Left renal pelvis (tissue), 4 donors: Measurements from ENCODE around the gene B3GALNT2. TPM values are rescaled to one million over a fixed set of nuclear protein-coding genes. Genes with fewer than 3 reads are reported as not detected.

Experiments
- DNase-seq, 4 donors: peaks; one replicate each; pipeline ENCODE4 v3.0.0-alpha.2; 2013; ENCODE audit warnings: low read depth in 4 of 4, low spot score in 3 of 4
- polyA plus RNA-seq, 4 donors: library from polyadenylated mRNA; unstranded; fragments of 120-200 nt; gene quantifications; one replicate each; pipeline ENCODE4 v1.2.1, GENCODE V29; 2013; ENCODE audit not compliant: insufficient read length in 4 of 4

B3GALNT2 gene
- polyA plus RNA-seq, 4 donors = 21.1 to 32.9 (median 24.8) TPM

DNA sequence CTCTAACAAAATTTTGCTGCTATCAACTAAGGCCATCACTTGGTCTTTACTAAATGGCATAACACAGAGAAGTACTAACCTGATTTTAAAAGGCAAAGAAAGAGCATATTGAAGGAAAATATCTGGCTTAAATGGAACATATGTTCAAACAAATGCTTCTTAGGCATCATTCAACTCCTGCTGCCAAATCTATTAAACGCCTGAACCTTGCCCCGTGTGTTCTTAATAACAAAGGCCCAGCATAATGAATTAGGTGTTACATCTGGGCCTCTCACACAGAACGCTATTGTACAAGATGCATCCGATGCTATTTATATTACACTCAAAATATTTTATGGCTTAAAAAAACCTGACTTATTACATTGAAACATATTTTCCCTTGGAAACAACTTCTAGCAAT is 48.4 kb downstream of the B3GALNT2 start:
- no peak for DNase-seq

GRCh38 chr1:235455097-235455496 is 49.2 kb downstream of the B3GALNT2 start:
- DNase-seq = no peak

DNA sequence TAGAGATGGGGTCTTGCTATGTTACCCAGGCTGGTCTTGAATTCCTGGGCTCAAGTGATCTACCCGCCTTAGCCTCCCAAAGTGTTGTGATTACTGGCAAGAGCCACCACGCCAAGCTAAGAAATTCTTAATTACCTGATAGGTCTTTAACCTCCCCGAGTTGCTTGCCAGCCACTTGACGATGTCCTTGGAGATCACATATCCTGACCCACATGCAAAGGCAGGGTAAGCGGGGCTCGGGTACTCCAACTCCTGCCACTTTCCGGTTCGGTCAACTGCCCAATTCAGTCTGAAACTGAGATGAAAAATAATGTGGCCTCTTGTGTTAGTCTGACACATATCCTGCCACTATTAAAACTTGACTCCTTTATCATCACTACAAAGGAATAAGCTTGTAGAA is 50.2 kb downstream of the B3GALNT2 start:
- no peak for DNase-seq

GRCh38 chr1:235450886-235451483 is 53.3 kb downstream of the B3GALNT2 start:
- no peak for DNase-seq

DNA sequence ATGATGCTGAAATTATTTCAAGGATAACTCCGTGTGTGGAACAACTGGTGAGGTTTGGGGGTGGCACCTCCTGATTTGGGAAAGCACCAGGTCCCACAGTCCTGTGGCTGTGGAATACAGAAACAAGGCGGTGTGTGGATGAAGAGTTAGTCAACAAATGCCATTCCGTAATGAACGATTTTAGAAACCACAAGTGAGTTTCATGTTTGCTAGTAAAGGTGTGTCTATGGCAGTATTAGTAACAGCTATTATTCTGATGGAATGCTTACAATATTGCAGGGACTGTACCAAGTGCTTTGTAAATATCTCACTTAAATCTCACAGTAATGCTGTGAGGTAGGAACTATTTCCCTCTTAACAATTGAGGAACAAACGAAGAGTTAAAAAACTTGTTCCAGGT is 53.8 kb downstream of the B3GALNT2 start:
- DNase-seq = no peak

DNA sequence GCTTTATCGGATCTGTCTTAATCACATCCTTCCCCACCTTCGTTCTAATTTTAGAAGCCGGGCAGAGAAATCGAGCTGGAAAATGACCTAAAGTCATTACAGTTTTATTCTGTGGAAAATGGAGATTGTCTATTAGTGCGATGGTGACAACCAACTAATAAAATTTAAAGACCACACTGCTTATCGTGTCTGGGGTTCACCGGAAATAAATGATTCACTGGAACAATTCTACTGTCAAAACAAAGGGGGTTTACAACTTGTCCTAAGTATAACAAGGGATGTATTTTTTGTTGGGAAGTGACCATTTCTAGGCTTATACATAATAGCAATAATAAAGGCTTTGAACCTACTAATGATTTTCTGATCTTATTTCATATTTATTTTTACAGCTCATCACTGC is 55.6 kb downstream of the B3GALNT2 start:
- DNase-seq = no peak

- DNase-seq = no peak
Measured at GRCh38 chr1:235442788-235443429, 61.3 kb downstream of the B3GALNT2 start.

- DNase-seq = no peak
Measured at GRCh38 chr1:235441159-235441685, 63.0 kb downstream of the B3GALNT2 start.

DNA sequence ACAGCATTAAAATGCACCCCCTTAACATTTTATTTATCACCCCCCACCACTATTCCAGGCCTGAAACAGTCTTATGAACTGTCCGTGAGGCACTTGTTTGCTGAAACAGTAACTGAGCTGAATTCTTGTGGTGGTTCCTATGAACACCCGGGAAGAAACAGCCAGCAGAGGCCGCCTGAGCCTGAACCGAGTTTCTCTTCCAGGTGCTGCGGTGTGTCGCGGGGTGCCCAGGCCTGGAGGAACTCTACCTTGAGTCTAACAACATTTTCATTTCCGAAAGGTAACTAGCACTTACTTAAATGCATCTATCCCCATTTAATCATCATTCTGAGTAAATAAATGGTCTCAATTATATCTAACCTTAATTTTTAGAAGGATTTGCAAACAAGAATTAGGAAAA is 70.3 kb downstream of the B3GALNT2 start:
- no peak for DNase-seq

DNA sequence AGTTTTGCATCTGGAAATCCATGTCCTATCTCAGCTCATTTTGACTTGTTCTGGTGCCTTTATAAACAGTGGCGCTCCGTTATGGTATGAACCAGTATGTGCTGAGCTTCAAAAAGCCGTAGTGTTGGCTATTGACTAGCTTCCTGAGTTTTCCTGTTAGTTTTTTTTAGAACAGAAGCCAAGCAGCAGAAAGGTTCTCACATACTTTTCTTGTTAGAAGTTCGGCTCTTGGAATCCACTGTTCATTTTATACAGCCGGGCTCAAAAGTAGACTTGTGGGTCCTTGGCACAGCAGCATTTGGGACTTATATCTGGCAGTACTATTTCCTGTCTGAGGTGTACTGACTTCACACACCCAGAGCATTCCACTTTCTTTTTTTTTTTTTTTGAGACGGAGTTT is 73.3 kb downstream of the B3GALNT2 start:
- DNase-seq = no peak

GRCh38 chr1:235429143-235429542 is 75.1 kb downstream of the B3GALNT2 start:
- no peak for DNase-seq

GRCh38 chr1:235427447-235427846 is 76.8 kb downstream of the B3GALNT2 start:
- DNase-seq = no peak

- no peak for DNase-seq
Measured at GRCh38 chr1:235426680-235427079, 77.6 kb downstream of the B3GALNT2 start.

DNA sequence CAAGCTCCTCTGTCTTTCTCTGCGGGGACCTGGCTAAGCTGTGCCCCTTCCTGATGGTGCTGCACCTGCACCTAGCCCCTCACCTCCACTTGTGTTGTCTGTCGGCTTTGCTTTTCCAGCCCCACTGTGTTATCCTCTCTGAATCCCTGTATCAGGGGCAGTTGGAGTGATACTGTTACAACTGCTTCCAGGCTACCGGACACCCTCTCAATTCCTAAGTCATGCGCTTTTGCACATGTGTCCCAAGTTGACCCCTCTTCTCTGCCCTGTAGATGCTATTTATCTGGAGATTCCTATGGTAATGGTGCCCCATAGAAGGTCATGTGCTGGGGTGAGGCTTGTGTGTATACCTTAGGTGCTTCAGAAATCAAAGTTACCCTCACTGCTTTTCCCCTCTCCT is 78.1 kb downstream of the B3GALNT2 start:
- no peak for DNase-seq

DNA sequence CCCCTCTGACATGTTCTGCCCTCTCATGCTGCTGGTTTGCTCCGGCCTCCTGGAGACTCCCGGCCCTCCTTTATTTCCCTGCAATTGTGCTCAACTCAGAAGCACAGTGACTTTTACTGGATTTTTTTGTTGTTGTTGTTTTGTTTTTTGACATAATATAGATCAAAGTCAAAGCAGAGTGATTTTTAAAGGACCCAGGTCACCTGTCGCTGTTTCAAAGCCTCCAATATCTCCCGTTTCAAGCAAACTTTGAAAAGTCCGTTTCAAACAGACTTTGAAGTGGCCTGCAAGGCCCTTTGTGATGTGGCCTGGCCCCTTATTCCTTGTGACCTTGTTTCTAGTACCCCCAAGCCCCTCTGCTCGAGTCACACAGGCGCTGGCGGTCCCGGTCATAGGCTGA is 78.9 kb downstream of the B3GALNT2 start:
- DNase-seq = no peak

GRCh38 chr1:235424092-235424491 is 80.2 kb downstream of the B3GALNT2 start:
- DNase-seq = no peak

GRCh38 chr1:235423214-235423652 is 81.0 kb downstream of the B3GALNT2 start:
- no peak for DNase-seq

GRCh38 chr1:235421751-235422150 is 82.5 kb downstream of the B3GALNT2 start:
- no peak for DNase-seq

- DNase-seq = peak in 3 of 4 donors; percentile 43 to 53 (median 47)
Measured at GRCh38 chr1:235417086-235417697, 87.1 kb downstream of the B3GALNT2 start.

DNA sequence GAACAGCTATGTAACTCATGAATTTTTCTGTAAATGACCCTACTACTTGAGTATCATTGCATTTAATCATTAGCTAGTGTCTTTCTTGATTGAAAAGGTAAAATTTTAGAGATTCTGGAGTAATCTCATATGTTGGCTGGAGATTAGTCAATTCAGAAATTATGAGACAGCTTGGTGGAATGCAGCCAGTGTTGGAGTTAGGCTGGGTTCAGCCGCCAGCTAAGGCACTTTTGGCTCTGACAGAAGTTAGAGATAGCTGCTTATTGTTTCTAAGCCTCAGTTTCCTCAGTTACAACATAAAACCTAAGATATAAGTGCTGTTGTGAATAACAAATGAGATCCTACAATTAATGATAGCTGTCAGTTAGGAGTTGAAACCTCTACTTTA is 87.6 kb downstream of the B3GALNT2 start:
- no peak for DNase-seq

GRCh38 chr1:235415008-235415904 is 89.0 kb downstream of the B3GALNT2 start:
- DNase-seq = no peak
